Ishikawa (cell line): ENCODE measurements around the gene VWA7.

Experiments used
- CEBPB ChIP-seq: IDR thresholded peaks from 2 replicates; pipeline ENCODE4 v1.6.1; 2012
- CREB1 ChIP-seq: IDR thresholded peaks from 2 replicates; pipeline ENCODE4 v1.6.1; 2012; ENCODE audit warnings: low read depth
- EP300 ChIP-seq: IDR thresholded peaks from 2 replicates; pipeline ENCODE4 v1.6.1; 2012; ENCODE audit warnings: borderline replicate concordance
- NFIC ChIP-seq: IDR thresholded peaks from 2 replicates; pipeline ENCODE4 v1.6.1; 2012
- RAD21 ChIP-seq: IDR thresholded peaks from 2 replicates; pipeline ENCODE4 v1.6.1; 2012; ENCODE audit warnings: low read depth
- REST ChIP-seq: IDR thresholded peaks from 2 replicates; pipeline ENCODE4 v1.6.1; 2012; ENCODE audit warnings: low read depth, mild to moderate bottlenecking
- TAF1 ChIP-seq: IDR thresholded peaks from 2 replicates; pipeline ENCODE4 v1.6.1; 2012; ENCODE audit warnings: low read depth, mild to moderate bottlenecking
- TCF12 ChIP-seq: IDR thresholded peaks from 2 replicates; pipeline ENCODE4 v1.6.1; 2012; ENCODE audit warnings: low read depth
- TEAD4 ChIP-seq: IDR thresholded peaks from 2 replicates; pipeline ENCODE4 v1.6.1; 2012
- YY1 ChIP-seq: IDR thresholded peaks from 2 replicates; pipeline ENCODE4 v1.6.1; 2012; ENCODE audit warnings: low read depth
- ZBTB7A ChIP-seq: IDR thresholded peaks from 2 replicates; pipeline ENCODE4 v1.6.1; 2012; ENCODE audit warnings: low read depth

GRCh38 chr6:31736768-31737314, 40.3 kb downstream of the VWA7 start:
- no peak for TF ChIP-seq NFIC
- no peak for TF ChIP-seq EP300
- no peak for TF ChIP-seq CREB1
- no peak for TF ChIP-seq YY1
- no peak for TF ChIP-seq RAD21
- no peak for TF ChIP-seq TAF1
- TF ChIP-seq TEAD4, result no peak
- no peak for TF ChIP-seq TCF12
- no peak for TF ChIP-seq REST
- TF ChIP-seq ZBTB7A, result no peak
- no peak for TF ChIP-seq CEBPB
